Loucy (cell line): ENCODE results near the gene ACACB.

Experiments
- H2AFZ ChIP-seq: fragments of 200-600 bp; sonication (generic); 2 replicates; pipeline ENCODE4 v1.6.0; 2016; ENCODE audit warnings: antibody characterized with exemption, mild to moderate bottlenecking, low read length, moderate library complexity
- H3F3A ChIP-seq: fragments of 200-600 bp; 2 replicates; pipeline ENCODE4 v1.6.0; 2016; ENCODE audit warnings: antibody characterized with exemption, low read depth, mild to moderate bottlenecking
- H3K27me3 ChIP-seq: fragments of 200-600 bp; sonication (generic); 2 replicates; pipeline ENCODE4 v1.6.1; 2014; ENCODE audit warnings: low read length, mild to moderate bottlenecking; ENCODE audit not compliant: insufficient read depth, poor library complexity, severe bottlenecking
- H3K36me3 ChIP-seq: fragments of 200-600 bp; sonication (generic); 2 replicates; pipeline ENCODE4 v1.6.1; 2016; ENCODE audit warnings: low read length; ENCODE audit not compliant: insufficient read depth
- H3K4me1 ChIP-seq: fragments of 200-600 bp; sonication (generic); 2 replicates; pipeline ENCODE4 v1.5.1; 2014; ENCODE audit warnings: low read length, mild to moderate bottlenecking; ENCODE audit not compliant: insufficient read depth, poor library complexity, severe bottlenecking
- H3K4me2 ChIP-seq: fragments of 200-600 bp; sonication (generic); 2 replicates; pipeline ENCODE4 v1.6.0; 2014; ENCODE audit warnings: antibody characterized with exemption, low read length, low read depth, mild to moderate bottlenecking; ENCODE audit not compliant: poor library complexity, severe bottlenecking
- H3K4me3 ChIP-seq: fragments of 200-600 bp; sonication (generic); 2 replicates; pipeline ENCODE4 v1.5.1; 2014; ENCODE audit warnings: low read length, mild to moderate bottlenecking, mixed read lengths; ENCODE audit not compliant: poor library complexity, severe bottlenecking
- H3K79me2 ChIP-seq: fragments of 200-600 bp; sonication (generic); 2 replicates; pipeline ENCODE4 v1.6.1; 2014; ENCODE audit warnings: low read length; ENCODE audit not compliant: insufficient read depth
- H3K9ac ChIP-seq: fragments of 200-600 bp; sonication (generic); 2 replicates; pipeline ENCODE4 v1.6.0; 2014; ENCODE audit warnings: mild to moderate bottlenecking, low read depth, low read length, moderate library complexity; ENCODE audit not compliant: poor library complexity, severe bottlenecking
- H3K9me2 ChIP-seq: fragments of 200-600 bp; sonication (generic); replicated peaks from 2 replicates; pipeline ENCODE4 v1.6.1; 2016; ENCODE audit warnings: low read depth, low read length, mixed read lengths
- H3K9me3 ChIP-seq: fragments of 200-600 bp; sonication (generic); 2 replicates; pipeline ENCODE4 v1.6.1; 2014; ENCODE audit warnings: mild to moderate bottlenecking, antibody characterized with exemption, low read length, low read depth; ENCODE audit not compliant: insufficient read depth
- H4K20me1 ChIP-seq: fragments of 200-600 bp; sonication (generic); 2 replicates; pipeline ENCODE4 v1.6.0; 2014; ENCODE audit warnings: antibody characterized with exemption, low read length, mild to moderate bottlenecking; ENCODE audit not compliant: insufficient read depth, poor library complexity, severe bottlenecking
- CTCF ChIP-seq: fragments of 200-600 bp; sonication (generic); conservative IDR thresholded peaks from 2 replicates; pipeline ENCODE4 v1.5.1; 2014; ENCODE audit warnings: mild to moderate bottlenecking, antibody characterized with exemption, low read length
- EZH2phosphoT487 ChIP-seq: fragments of 200-600 bp; IDR thresholded peaks from 2 replicates; pipeline ENCODE4 v1.6.1; 2018; ENCODE audit warnings: antibody characterized with exemption, mild to moderate bottlenecking, moderate library complexity, borderline replicate concordance

ACACB gene

GRCh38 chr12:109082751-109083150 is 33.6 kb upstream of the ACACB start:
- Histone ChIP-seq H3K4me2 (no peak overlapping the region), H3K9me3 (no peaks in the 10 kb centered on the region), H3K9ac (no peak overlapping the region), H3K36me3 (peaks cover 63% of the 10 kb centered on the region), H3K9me2 (no peaks in the 10 kb centered on the region), H3K27me3 (no peaks in the 10 kb centered on the region), H3F3A (no peaks in the 10 kb centered on the region), H4K20me1 (no peaks in the 10 kb centered on the region), H3K4me3 (no peak overlapping the region), H2AFZ (no peak overlapping the region), H3K79me2 (no peaks in the 10 kb centered on the region), H3K4me1 (no peaks in the 10 kb centered on the region)
- TF ChIP-seq EZH2phosphoT487 = no peak
- no peak for TF ChIP-seq CTCF

- Histone ChIP-seq H3K4me2 (no peak overlapping the region), H3K36me3 (peaks cover 74% of the 10 kb centered on the region), H3K27me3 (no peaks in the 10 kb centered on the region), H3F3A (no peaks in the 10 kb centered on the region), H3K4me3 (no peak overlapping the region), H3K9ac (no peak overlapping the region), H3K4me1 (no peaks in the 10 kb centered on the region), H3K9me2 (no peaks in the 10 kb centered on the region), H3K79me2 (peaks cover 4% of the 10 kb centered on the region; the same call in 1 of the 2 replicates), H4K20me1 (no peaks in the 10 kb centered on the region), H3K9me3 (no peaks in the 10 kb centered on the region), H2AFZ (no peak overlapping the region)
- TF ChIP-seq CTCF (no peak), EZH2phosphoT487 (no peak)
Measured at GRCh38 chr12:109084425-109084824, 32.0 kb upstream of the ACACB start.

GRCh38 chr12:109085590-109085989 is 30.8 kb upstream of the ACACB start:
- no peaks in the 10 kb centered on the region for H3K9me3 ChIP-seq
- TF ChIP-seq CTCF (no peak), EZH2phosphoT487 (no peak)
- no peaks in the 10 kb centered on the region for H3K9me2 ChIP-seq
- H3F3A ChIP-seq = no peaks in the 10 kb centered on the region
- H3K36me3 ChIP-seq = peaks cover 72% of the 10 kb centered on the region; the same call in 1 of the 2 replicates
- no peak overlapping the region for H2AFZ ChIP-seq
- peaks cover 10% of the 10 kb centered on the region for H3K4me1 ChIP-seq
- H3K4me3 ChIP-seq = no peak overlapping the region
- H3K27me3 ChIP-seq = no peaks in the 10 kb centered on the region
- H3K9ac ChIP-seq = no peak overlapping the region
- no peak overlapping the region for H3K4me2 ChIP-seq
- peaks cover 14% of the 10 kb centered on the region; the same call in 1 of the 2 replicates for H3K79me2 ChIP-seq
- H4K20me1 ChIP-seq = peaks cover 4% of the 10 kb centered on the region
